HG03097 (cell line): ENCODE measurements around the gene SLC25A22.

Experiments
- ATAC-seq: cut with Tn5 transposase; IDR thresholded peaks from one replicate; pipeline ENCODE4 v1.9.1; 2021; ENCODE audit not compliant: unreplicated experiment, low FRiP score

Gene SLC25A22

DNA sequence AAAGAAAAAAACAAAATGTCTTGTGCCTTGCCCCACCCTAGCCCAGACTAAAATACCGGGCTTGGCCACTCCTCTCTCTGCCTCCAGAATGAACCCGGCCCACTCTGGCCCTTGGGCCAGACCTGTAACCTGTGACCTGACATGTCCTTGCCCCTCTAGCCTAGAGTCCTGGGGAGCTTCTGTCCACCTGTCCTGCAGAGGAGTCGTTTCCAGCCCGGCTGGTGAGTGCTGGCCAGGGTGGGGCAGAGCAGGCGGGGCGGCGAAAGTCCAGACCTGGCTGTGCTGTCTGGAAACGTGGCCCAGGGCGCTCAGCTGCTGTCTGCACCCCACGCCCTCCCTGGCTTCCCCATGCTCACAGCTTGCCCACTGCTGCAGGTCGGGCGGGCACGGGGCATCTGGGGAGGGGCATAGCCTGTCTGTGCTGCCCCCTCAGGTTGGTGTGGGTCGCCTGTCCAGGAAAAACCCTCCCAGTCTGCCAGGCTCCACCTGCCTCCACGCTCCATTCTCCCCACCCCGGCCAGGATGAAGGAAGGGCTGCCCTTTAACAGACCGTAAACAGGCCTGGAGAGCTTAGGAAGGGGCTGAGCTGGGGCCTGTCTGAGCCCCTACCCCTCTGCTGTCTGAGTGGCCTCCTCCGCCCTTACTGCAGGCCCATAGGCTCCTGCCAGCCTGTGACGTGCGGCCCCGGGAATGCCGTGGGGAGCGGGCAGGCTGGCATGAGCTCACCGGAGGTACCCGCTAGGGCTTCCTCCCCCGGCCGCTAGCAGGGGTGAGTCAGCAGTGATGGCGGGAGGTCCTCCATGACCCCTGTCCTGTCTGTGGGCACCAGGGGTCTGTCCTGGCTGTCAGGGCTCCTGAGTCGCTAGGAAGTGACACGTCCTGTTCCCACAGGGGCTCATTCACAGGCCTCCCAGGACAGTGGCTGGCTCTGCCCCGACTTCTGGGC is 36.6 kb upstream of the SLC25A22 start:
- ATAC-seq = no peak

GRCh38 chr11:833849-834311 is 35.8 kb upstream of the SLC25A22 start:
- ATAC-seq = no peak

- ATAC-seq = no peak
Observed at GRCh38 chr11:833114-833791, 35.2 kb upstream of the SLC25A22 start.

DNA sequence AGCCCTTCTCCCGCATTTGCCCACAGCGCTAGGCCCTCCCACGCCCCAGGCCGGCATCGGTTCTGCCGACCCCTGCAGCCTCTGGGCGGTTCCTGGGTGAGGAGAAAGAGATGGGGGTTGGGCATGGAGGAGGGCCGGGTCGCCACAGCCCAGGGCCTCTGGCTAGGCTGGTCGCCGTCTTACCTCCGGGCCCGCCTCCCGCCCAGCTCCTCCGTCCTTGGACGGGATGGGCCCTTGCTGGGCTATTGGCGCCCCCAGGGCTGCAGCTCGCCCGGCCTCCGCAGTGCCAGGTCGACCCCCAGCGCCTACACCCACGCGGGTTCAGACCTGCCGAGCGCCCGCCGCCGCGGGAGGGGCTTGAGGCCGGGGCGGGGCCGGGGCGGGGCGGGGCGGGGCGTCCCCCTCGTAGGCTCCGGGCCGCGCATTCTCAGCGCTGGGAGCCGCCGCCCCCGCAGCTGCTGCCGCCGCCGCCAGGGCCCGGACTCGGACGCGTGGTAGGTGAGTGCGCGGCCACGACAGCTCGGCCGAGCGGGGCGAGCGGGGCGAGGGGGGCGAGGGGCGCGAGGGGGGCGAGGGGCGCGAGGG is 34.5 kb upstream of the SLC25A22 start, which contains the start of gene CD151:
Gene CD151 (plus strand): TSS at position 424 of the 585 bp plus-strand sequence. CDS start 3,118 bp downstream, outside the sequence.
- no peak for ATAC-seq

DNA sequence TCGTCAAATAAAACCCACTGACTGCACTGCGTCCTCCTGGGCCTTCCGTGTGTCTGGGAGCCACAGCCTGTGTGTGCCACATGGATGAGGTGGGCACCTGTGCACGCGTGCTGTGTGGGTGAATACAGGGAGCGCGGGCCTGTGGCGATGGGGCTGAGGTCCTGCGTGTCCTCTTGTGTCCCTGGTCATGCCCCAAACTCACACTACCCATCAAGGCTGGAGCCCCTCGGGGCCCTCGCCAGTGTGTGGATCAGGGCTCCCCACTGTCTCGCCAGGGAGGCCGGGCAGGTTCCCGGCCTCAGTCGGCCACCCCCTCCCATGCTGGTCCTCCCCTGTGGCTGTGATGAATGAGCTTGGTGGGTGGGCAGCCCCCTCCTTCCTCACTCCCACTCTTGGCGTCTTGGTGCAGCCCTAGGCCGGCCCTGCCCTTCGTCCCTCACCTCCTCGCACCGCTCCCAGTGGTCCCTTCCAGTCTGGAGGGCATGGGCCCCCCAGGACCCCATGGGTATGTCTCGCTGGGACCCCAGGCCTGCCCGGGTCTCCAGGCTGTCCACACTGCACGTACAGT is 34.0 kb upstream of the SLC25A22 start:
- ATAC-seq = no peak

- ATAC-seq = no peak
Observed at GRCh38 chr11:831118-831864, 33.2 kb upstream of the SLC25A22 start.

DNA sequence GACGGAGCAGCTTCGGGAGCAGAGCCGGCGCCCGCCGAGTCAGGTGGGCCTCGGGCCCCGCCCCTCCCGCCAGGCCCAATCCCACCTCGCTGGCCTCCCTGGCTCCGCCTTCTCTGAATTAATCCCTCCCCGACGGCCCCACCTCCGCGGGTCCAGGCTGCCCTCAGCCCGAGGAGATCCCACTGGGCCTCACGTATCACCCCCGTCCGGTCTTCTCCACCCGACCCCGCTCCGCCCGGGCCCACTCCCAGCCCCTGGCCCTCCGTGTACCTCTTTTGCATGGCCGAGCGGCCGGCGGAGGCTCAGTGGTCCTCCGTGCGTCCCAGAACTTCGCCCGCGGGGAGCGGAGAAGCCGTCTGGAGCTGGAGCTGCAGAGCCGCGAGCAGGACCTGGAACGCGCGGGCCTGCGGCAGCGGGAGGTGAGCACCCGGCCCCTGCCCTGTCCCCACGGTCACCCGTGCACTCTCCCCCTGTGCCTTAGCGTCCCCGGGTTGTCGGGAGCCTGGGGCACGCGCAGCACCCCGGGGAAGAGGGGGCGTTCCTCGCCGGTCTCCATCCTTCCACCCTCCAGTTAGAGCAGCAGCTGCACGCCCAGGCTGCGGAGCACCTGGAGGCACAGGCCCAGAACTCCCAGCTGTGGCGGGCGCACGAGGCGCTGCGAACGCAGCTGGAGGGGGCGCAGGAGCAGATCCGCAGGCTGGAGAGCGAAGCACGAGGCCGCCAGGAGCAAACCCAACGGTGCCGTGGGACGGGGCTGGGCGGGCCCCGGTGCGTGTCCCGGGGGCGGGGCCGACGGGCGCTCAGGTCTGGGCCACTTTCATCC is 32.4 kb upstream of the SLC25A22 start:
- no peak for ATAC-seq

DNA sequence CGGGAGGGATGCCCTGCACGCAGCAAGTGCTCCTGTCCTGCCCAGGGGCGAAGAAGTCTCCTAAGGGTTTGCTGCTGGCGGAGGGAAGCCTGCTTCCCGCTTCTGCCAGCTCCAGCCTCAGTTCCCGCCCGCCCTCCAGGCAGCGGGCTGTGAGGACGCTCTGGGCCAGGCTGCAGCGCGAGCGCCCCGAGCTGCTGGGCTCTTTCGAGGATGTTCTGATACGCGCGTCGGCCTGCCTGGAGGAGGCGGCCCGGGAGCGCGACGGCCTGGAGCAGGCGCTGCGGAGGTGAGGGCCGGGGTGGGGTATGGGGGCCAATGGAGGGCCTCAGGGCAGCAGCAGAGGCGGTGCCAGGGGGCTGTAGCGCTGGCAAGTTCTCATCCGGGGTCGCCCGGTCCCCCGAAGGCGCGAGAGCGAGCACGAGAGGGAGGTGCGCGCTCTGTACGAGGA is 31.8 kb upstream of the SLC25A22 start:
- ATAC-seq = no peak

- ATAC-seq = no peak
Observed at GRCh38 chr11:829176-829846, 31.2 kb upstream of the SLC25A22 start.

DNA sequence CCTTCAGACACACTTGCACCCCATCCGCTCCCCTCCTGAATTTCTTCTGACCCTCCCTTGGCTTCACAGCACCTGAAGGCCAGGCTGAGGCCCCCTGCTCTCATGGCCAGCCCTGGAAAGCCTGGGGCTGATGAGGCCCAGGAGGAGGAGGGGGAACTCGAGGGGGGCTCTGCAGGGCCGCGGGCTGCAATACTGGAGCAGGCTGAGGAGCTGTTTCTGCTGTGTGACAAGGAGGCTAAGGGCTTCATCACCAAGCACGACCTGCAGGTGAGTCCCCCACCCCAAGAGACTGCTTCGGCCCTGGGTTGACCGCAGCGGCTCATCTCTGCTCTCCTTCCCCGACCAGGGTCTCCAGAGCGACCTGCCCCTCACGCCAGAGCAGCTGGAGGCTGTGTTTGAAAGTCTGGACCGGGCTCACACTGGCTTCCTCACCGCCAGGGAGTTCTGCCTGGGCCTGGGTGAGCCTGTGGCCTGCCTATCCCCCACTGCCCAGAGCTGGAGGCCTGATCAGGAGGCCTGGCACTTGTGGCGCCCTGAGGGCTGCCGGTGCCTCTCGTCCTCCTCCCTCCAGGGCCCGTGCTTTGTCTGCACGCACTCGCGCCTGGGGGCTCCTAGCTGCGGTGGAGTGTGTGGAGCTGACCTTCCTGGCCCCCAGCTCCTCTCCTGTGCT is 30.6 kb upstream of the SLC25A22 start:
- ATAC-seq = no peak

GRCh38 chr11:827897-828192 is 29.8 kb upstream of the SLC25A22 start, which contains the start of gene CRACR2B:
Gene CRACR2B (plus strand): TSS chr11:827919. CDS start chr11:828608, 689 bp downstream.
- ATAC-seq = peak; percentile 21

DNA sequence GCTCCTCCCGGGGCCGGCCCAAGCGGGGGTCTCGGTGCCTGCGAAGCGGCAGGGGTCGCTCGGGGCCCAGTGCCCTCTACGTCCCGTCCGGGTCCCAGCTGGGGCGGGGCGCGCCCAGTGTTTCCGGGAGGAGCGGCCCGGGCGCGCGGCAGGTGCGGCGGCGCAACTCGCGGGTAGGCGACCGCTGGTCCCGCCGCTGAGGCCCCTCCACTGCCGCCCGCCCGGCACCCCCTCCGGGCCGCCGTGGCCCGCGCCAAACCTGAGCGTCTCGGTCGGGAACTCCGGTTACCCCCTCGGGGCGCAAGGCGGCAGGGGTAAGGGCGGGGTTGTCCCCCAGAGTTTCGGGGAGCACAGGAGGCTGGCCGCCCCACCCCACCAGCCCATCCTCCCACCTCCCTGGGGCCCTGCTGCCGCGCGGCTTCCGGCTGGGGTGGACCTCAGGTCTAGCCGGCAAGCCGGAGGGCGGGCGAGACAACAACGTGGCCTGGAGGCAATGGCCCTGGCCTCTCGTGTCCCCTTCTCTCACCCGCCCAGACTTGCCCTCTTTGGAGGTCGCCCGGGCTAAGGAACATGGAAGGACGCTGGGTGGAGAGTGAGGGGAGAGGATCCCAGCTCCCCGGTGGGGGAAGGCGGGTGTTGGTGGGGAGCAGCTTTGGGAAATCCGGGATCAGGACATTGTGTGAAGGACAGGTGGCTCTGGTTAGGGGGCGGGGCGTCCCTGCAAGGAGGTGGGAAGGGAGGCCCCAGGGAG is 29.2 kb upstream of the SLC25A22 start:
- ATAC-seq = peak; percentile 34

- no peak for ATAC-seq
Observed at GRCh38 chr11:826836-827145, 28.7 kb upstream of the SLC25A22 start.

- ATAC-seq = no peak
Observed at GRCh38 chr11:826227-826621, 28.1 kb upstream of the SLC25A22 start.

GRCh38 chr11:825366-826226 is 27.5 kb upstream of the SLC25A22 start:
- ATAC-seq = no peak

DNA sequence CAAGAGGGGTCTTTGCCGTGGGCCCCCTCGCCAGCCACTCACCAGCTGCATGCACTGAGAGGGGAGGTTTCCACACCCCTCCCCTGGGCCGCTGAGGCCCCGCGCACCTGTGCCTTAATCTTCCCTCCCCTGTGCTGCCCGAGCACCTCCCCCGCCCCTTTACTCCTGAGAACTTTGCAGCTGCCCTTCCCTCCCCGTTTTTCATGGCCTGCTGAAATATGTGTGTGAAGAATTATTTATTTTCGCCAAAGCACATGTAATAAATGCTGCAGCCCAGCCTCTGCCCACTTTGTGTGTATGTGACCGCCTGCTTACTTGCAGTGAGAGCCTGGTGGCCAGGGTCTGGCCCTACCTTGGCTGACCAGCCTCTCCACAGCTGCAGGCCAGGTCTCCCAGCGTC is 26.9 kb upstream of the SLC25A22 start:
- no peak for ATAC-seq
